Endodermal cell (in vitro differentiated cells): ENCODE measurements around the gene XCL2. TPM values are rescaled to one million over a fixed set of nuclear protein-coding genes. Genes with fewer than 3 reads are reported as not detected.
"Not testable (repeated sequence)": the region's sequence is repeated elsewhere in the genome, so short reads cannot be mapped to it uniquely, and the experiment has no call there.

Experiments used
- DNase-seq: peaks from one replicate; pipeline ENCODE4 v3.0.0-alpha.2; 2017
- H3K27ac ChIP-seq: 2 replicates; pipeline ENCODE4 v1.5.1; 2013; ENCODE audit warnings: mild to moderate bottlenecking, low read depth, low read length, moderate library complexity
- H3K27me3 ChIP-seq: 2 replicates; pipeline ENCODE4 v1.6.1; 2013; ENCODE audit warnings: mild to moderate bottlenecking, low read length, moderate library complexity; ENCODE audit not compliant: insufficient read depth, control insufficient read depth, poor library complexity, severe bottlenecking
- H3K36me3 ChIP-seq: 2 replicates; pipeline ENCODE4 v1.7.0; 2013; ENCODE audit warnings: mild to moderate bottlenecking, low read length, moderate library complexity; ENCODE audit not compliant: control insufficient read depth, insufficient read depth
- H3K4me1 ChIP-seq: one replicate; pipeline ENCODE4 v1.7.0; 2013; ENCODE audit warnings: low read length; ENCODE audit not compliant: control insufficient read depth, insufficient read depth
- H3K4me3 ChIP-seq: 2 replicates; pipeline ENCODE4 v1.5.1; 2013; ENCODE audit warnings: mild to moderate bottlenecking, low read length, moderate library complexity
- H3K9ac ChIP-seq: 2 replicates; pipeline ENCODE4 v1.6.1; 2013; ENCODE audit warnings: mild to moderate bottlenecking, low read length, moderate library complexity; ENCODE audit not compliant: poor library complexity, severe bottlenecking; ENCODE audit errors: extremely low read depth
- H3K9me3 ChIP-seq: 2 replicates; pipeline ENCODE4 v1.6.1; 2013; ENCODE audit warnings: mild to moderate bottlenecking, low read length, moderate library complexity; ENCODE audit not compliant: control insufficient read depth
- H3K27ac Mint-ChIP-seq: 2 replicates; pipeline ENCODE4 v1.8.0; 2020; ENCODE audit warnings: mixed read lengths
- H3K27me3 Mint-ChIP-seq: 2 replicates; pipeline ENCODE4 v1.8.0; 2021; ENCODE audit warnings: mild to moderate bottlenecking, mixed read lengths; ENCODE audit not compliant: insufficient read depth
- H3K36me3 Mint-ChIP-seq: 2 replicates; pipeline ENCODE4 v1.8.0; 2020; ENCODE audit warnings: low read depth, mixed read lengths
- H3K4me1 Mint-ChIP-seq: 2 replicates; pipeline ENCODE4 v1.8.0; 2020; ENCODE audit warnings: mixed read lengths
- H3K4me3 Mint-ChIP-seq: 2 replicates; pipeline ENCODE4 v1.8.0; 2020; ENCODE audit warnings: mild to moderate bottlenecking, moderate library complexity, mixed read lengths
- H3K9me3 Mint-ChIP-seq: 2 replicates; pipeline ENCODE4 v1.8.0; 2020; ENCODE audit warnings: mild to moderate bottlenecking, mixed read lengths
- WGBS, 2 experiments: methylation state at CpG; one replicate each; pipeline versions ENCODE4 v1.1.5 to v1.1.7; 2013; ENCODE audit warnings: missing lambda C conversion rate in 2 of 2, mixed read lengths in 1 of 2; ENCODE audit not compliant: insufficient coverage in 1 of 2, insufficient read length in 1 of 2; 5-methylcytosine and 5-hydroxymethylcytosine counted together
- total RNA-seq, 2 donors: library from RNA; stranded (reverse); fragmentation: NEBNext Ultra II Directional in 1 of 2; extraction: Animal tissue kit (Norgen Biotek cat#: 25700) in 1 of 2; gene quantifications; 2 replicates in 1 of 2; 3 replicates in 1 of 2; pipeline ENCODE4 v1.2.1, GENCODE V29; 2021
- TF ChIP-seq, protein P1 (sequence below): fragments of 200-600 bp; sonication (generic); conservative IDR thresholded peaks from 2 replicates; pipeline ENCODE4 v1.5.0; 2021; ENCODE audit warnings: antibody characterized with exemption, mild to moderate bottlenecking

Gene XCL2
- total RNA-seq, 2 donors from 2014 or later = not detected

- Histone ChIP-seq H3K4me1 (no peaks in the 10 kb centered on the region), H3K4me3 (no peak overlapping the region), H3K9ac (no peak overlapping the region), H3K9me3 (peaks cover 27% of the 10 kb centered on the region), H3K27me3 (no peaks in the 10 kb centered on the region), H3K27ac (no peak overlapping the region), H3K36me3 (no peaks in the 10 kb centered on the region)
- Mint-ChIP-seq H3K27me3 (no peaks in the 10 kb centered on the region), H3K4me1 (peaks cover 13% of the 10 kb centered on the region), H3K4me3 (no peak overlapping the region), H3K36me3 (peaks cover 6% of the 10 kb centered on the region), H3K27ac (no peak overlapping the region), H3K9me3 (peaks cover 12% of the 10 kb centered on the region)
- peak; percentile 48 for DNase-seq
- WGBS, 2 experiments = 90 to 92% methylated on average over 4 to 6 of the region's 6 CpGs
- TF ChIP-seq, protein P1, sequence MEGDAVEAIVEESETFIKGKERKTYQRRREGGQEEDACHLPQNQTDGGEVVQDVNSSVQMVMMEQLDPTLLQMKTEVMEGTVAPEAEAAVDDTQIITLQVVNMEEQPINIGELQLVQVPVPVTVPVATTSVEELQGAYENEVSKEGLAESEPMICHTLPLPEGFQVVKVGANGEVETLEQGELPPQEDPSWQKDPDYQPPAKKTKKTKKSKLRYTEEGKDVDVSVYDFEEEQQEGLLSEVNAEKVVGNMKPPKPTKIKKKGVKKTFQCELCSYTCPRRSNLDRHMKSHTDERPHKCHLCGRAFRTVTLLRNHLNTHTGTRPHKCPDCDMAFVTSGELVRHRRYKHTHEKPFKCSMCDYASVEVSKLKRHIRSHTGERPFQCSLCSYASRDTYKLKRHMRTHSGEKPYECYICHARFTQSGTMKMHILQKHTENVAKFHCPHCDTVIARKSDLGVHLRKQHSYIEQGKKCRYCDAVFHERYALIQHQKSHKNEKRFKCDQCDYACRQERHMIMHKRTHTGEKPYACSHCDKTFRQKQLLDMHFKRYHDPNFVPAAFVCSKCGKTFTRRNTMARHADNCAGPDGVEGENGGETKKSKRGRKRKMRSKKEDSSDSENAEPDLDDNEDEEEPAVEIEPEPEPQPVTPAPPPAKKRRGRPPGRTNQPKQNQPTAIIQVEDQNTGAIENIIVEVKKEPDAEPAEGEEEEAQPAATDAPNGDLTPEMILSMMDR = no peak
Measured at GRCh38 chr1:168583571-168583970, 39.8 kb upstream of the XCL2 start.

DNA sequence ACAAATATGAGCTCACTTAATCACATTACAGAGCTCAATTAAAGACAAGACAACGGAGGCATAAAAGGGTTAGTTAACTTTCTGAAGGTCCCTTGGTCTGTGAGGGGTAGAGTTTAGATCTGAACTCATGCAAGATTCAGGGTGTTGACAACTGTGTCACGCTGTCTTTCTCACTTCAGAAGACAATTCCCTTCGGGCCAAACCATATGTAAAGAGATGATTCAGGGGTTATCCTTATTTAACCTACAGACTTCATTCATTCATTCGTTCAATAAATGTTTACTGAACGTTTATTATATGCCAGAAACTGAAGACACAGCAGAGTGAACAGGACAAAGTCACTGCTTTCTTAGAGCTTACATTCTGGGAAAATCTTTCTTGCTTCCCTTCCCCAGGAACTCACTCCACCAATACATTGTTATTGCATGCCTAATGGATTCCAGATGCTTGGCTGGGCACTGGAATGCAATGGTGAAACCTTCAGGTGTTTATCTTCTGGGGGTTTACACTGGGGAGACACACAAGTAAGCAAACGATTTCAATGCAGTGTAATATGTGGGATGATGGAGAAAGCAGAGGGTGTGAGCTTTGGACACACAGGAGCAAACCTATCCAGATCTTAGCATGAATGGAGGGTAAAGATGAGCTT, 39.0 kb upstream of the XCL2 start:
- DNase-seq = no peak
- H3K4me3 ChIP-seq = no peak overlapping the region
- WGBS, 2 experiments = 80 to 86% methylated on average over 5 to 6 of the region's 6 CpGs
- H3K4me1 ChIP-seq = no peaks in the 10 kb centered on the region
- H3K27me3 ChIP-seq = no peaks in the 10 kb centered on the region
- no peak overlapping the region for H3K4me3 Mint-ChIP-seq
- no peak overlapping the region for H3K27ac Mint-ChIP-seq
- TF ChIP-seq, protein P1 = no peak
- H3K27me3 Mint-ChIP-seq = no peaks in the 10 kb centered on the region
- peaks cover 20% of the 10 kb centered on the region for H3K9me3 ChIP-seq
- no peak overlapping the region for H3K9ac ChIP-seq
- no peak overlapping the region for H3K27ac ChIP-seq
- H3K4me1 Mint-ChIP-seq = peaks cover 14% of the 10 kb centered on the region
- peaks cover 6% of the 10 kb centered on the region for H3K36me3 Mint-ChIP-seq
- peaks cover 12% of the 10 kb centered on the region for H3K9me3 Mint-ChIP-seq
- H3K36me3 ChIP-seq = no peaks in the 10 kb centered on the region

DNA sequence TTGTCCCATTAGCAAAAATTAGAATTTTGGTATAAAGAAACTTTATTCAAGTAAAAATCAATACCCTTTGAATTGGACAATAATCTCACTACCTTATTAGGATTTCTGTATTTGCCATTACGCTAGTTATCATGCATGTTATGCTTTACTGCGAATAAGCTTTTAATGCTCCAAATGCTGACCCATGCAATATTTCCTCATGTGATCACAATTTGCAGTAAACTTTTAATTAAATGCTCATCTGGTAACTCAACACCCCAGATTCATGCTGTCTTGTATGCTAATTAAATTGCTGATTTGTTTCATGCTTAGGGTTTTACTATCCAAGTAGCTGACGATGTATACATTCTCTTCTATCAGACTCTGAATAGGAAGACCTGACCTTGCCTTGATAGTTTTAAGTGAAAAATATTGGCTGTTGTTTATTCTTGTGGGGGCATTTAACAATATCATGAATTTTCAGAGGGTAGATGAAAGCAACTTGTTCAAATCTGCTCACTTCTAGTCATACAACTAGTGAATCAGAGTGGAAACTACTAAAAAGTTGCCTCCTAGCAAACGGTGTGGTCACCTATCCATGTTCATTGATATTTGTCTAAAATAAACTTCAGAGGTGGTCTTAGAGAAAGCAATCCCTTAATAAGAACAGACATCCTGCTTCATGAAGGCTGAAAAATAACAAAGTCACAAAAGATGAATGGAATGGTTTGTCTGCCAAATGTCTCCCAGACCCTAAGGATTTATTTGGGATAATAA, 38.2 kb upstream of the XCL2 start:
- H3K27me3 ChIP-seq = no peaks in the 10 kb centered on the region
- no peaks in the 10 kb centered on the region for H3K27me3 Mint-ChIP-seq
- DNase-seq = no peak
- no peaks in the 10 kb centered on the region for H3K36me3 ChIP-seq
- H3K4me1 ChIP-seq = no peaks in the 10 kb centered on the region
- 91 to 94% methylated on average over 4 of the region's 4 CpGs for WGBS, 2 experiments
- H3K9me3 ChIP-seq = peaks cover 12% of the 10 kb centered on the region
- H3K4me1 Mint-ChIP-seq = peaks cover 14% of the 10 kb centered on the region
- peaks cover 6% of the 10 kb centered on the region for H3K9me3 Mint-ChIP-seq
- no peak overlapping the region for H3K4me3 ChIP-seq
- peaks cover 3% of the 10 kb centered on the region for H3K36me3 Mint-ChIP-seq
- no peak overlapping the region for H3K4me3 Mint-ChIP-seq
- H3K9ac ChIP-seq = no peak overlapping the region
- no peak overlapping the region for H3K27ac Mint-ChIP-seq
- TF ChIP-seq, protein P1 = no peak
- no peak overlapping the region for H3K27ac ChIP-seq

DNA sequence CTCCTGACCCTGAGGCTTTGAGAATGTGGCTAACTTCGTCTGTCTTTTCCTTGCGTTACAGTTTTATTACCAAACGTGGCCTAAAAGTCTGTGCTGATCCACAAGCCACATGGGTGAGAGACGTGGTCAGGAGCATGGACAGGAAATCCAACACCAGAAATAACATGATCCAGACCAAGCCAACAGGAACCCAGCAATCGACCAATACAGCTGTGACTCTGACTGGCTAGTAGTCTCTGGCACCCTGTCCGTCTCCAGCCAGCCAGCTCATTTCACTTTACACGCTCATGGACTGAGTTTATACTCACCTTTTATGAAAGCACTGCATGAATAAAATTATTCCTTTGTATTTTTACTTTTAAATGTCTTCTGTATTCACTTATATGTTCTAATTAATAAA, 37.2 kb upstream of the XCL2 start:
- peaks cover 14% of the 10 kb centered on the region for H3K4me1 Mint-ChIP-seq
- H3K27me3 ChIP-seq, H3K9ac ChIP-seq: not testable (repeated sequence)

DNA sequence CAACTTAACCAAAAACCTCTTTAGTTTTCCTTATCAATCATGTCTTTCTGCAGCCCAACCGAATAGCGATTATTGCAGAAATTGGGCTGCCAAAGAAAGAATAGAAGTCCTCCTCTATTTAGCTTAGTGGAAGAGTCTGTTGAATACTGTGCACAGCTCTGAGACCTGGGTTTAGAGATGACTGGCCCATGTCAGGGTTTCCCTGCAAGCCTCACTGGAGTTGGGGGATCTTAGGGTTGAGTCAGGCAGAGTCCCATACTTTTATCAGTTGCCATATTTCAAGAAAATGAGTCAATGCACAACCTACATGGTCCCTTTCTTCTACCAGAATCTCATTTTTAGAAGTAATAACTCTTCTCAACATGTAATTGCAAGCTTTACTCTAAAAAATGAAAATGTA, 36.5 kb upstream of the XCL2 start:
- H3K9ac ChIP-seq, H3K4me3 Mint-ChIP-seq, DNase-seq, H3K27ac Mint-ChIP-seq, H3K27me3 Mint-ChIP-seq, H3K9me3 ChIP-seq, H3K36me3 Mint-ChIP-seq, H3K4me3 ChIP-seq, H3K9me3 Mint-ChIP-seq, H3K36me3 ChIP-seq, H3K27me3 ChIP-seq, H3K4me1 ChIP-seq, H3K27ac ChIP-seq: not testable (repeated sequence)
- 98 to 100% methylated on average over 2 of the region's 2 CpGs for whole genome bisulfite sequencing, 2 experiments
- H3K4me1 Mint-ChIP-seq = peaks cover 14% of the 10 kb centered on the region

More for the DNA sequence above, 37.2 kb upstream of the XCL2 start:
- not testable (repeated sequence) for H3K9me3 Mint-ChIP-seq, H3K9me3 ChIP-seq, H3K27ac Mint-ChIP-seq, H3K27ac ChIP-seq, H3K4me1 ChIP-seq, H3K4me3 Mint-ChIP-seq, DNase-seq, H3K27me3 Mint-ChIP-seq, H3K36me3 ChIP-seq, H3K4me3 ChIP-seq, H3K36me3 Mint-ChIP-seq
- 90% methylated on average over 6 of the region's 7 CpGs; no CpG with 5 or more reads in 1 of the 2 experiments for WGBS, 2 experiments
